GM21619 (cell line): ENCODE results near the gene SCRG1.

ENCODE experiments used
- ATAC-seq: cut with Tn5 transposase; IDR thresholded peaks from one replicate; pipeline ENCODE4 v1.9.1; 2021; ENCODE audit not compliant: unreplicated experiment

Gene SCRG1

GRCh38 chr4:173411106-173411693, 12.3 kb upstream of the SCRG1 start:
- no peak for ATAC-seq

DNA sequence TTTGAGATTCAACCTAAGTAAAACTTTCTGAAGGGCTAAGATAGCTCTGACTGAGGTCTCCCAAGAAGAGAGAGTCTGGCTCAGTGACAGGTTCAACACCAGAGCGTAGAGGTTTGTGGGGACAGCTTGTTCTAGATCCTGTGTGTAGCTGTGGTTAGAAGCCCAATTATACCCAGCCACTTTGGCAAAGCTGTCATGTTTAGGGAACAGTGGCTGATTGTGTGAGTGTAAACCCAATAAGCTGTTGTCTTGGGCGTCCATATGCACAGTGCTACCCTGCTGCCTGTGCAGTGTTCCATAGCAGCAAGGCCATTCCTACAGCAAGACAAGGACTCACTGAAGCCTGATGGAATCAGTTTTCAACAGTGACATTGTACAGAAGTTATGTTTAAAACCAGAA, 11.2 kb upstream of the SCRG1 start:
- no peak for ATAC-seq

DNA sequence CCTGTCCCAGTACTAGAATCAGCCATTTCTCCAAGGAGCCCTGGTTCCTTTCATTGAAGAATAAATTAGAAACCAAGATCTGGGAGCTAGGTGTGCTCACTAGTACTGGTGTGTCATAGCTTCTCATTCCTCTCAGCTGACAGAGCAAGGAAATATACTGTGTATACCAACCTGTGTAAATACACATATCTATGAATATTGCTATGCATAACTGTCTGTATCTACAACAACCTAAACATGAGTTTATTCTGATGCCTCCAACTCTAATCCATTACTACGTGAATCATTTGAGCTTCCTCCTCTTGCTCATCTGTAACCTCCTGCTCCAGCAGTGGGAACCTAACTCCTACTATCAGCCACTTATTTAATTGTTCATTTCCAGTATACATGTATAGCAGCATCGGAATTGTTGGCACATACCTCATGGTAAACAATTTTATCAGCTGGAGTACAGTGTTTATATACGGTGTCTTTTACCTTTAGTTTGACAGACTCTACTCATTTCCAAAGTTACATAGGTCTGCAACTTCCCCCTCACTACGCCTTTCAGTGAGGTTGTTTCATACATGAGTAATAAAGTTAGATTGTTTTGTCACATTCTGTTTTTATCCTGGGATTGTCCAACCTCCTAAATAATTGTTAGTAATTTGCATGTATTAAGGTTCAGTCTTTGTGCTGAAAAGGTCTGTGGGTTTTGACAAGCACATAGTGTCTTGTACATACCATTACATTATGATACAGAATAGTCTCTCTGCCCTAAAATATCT, 7.1 kb upstream of the SCRG1 start:
- peak; percentile 59 for ATAC-seq

- ATAC-seq = no peak
These were observed 5.5 kb upstream of the SCRG1 start for GRCh38 chr4:173404296-173404865.

DNA sequence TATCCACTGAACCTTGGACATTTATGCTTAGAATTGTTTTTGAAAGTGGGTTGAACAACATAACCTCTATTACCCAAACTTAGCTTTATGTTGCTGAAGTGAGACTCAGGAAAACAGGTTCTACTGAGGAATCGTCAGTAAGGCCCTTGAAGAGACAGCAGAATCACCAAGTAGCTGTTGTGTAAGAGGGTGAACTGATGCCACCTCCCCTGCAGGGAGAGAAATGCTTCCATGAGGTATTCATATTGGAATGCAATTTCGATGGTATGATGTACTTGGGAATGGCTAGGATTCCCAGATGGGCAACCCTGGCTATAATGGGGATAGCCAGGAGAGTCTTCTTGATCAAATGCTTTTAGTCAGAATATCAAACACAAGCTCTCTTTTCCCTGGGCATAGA, 4.1 kb upstream of the SCRG1 start:
- ATAC-seq = no peak

GRCh38 chr4:173401063-173401462, 2.1 kb upstream of the SCRG1 start:
- ATAC-seq = no peak

DNA sequence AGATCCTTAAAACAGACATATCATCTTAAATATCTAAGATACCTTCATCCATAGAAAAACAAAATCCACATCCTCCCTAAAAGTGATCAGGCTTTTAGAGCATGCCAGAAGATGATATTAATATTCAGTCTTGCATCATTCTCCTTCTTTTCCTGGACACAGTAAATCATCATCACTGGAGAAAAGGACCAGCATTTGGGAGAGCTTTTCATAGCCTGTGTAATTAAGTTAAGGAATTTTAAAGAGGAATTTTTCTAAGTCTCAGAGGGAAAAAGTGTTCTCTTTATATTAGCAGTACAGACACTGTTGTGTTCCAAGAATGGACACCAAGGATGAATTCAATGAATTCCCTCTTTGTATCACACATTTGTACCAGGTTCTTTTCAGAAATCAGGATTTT, 696 bp downstream of the SCRG1 start:
- no peak for ATAC-seq

DNA sequence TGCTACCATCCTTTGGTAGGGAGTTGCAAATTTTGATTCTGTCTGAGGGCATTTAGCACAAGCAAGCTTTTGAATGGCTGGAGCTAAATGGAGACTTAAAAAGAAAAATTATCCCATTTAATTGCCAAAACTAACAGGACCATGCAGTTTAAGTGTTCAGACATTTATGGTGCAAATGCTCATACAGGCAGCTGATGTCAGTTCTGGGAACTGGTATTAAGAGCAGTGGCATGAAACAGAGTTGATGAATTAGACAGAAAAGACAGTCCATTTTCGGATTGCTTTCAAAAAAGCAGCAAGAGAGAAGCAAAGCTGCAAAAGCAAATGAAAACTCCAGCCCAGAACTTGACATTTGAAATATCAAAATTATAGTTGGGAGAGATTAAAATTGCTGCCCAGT, 1.3 kb downstream of the SCRG1 start:
- ATAC-seq = no peak

DNA sequence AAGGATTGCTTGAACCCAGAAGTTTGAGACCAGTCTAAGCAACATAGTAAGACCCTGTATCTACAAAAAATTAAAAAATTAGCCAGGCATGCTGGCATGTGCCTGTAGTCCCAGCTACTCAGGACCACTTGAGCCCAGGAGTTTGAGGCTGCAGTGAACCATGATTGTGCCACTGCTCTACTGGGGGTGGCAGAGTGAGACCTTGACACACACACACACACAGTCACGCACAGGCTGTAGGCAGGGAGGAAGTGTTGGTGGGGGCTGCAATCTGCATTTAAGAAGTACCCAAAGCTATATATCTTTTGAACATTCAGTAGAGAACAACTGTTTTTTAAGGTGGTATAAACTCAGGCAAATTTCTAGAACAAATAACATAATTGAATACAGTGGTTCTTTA, 7.2 kb downstream of the SCRG1 start:
- ATAC-seq = no peak

DNA sequence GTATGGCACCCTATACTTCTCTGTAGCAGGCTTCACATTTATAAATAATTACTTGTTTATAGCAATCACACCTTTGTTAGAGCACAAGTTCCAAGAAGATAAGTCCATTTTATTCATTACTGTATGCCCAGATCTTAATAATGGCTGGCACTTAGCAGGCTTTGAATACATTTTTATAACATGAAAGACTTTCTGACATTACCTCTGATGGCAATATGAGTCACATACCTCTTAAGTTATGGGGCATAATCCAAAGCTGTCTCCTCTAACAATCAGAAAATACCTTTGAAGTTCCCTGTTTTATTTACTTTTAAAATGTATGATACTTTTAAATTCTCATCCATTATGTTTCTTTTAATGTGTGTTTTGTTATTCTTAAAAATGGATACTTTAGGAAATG, 12.2 kb downstream of the SCRG1 start:
- no peak for ATAC-seq

GRCh38 chr4:173382349-173382748, 16.6 kb downstream of the SCRG1 start:
- no peak for ATAC-seq

- no peak for ATAC-seq
These were observed 17.3 kb downstream of the SCRG1 start for GRCh38 chr4:173381610-173382009.

DNA sequence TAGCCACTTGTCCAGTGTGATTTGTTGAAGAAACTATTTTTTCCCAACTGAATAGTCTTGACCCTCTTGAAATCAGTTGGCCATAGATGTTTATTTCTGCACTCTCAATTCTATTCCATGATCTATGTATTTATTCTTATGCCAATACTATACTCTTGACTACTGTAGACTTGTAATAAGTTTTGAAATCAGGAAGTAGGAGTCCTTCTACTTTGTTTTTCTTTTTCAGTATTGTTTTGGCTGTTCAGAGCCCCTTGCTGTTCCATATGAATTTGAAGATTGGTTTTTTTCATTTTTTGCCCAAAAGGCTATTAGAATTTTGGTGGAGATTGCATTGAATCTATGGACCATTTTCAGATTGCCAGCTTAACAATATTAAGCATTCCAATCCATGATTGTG, 17.9 kb downstream of the SCRG1 start:
- no peak for ATAC-seq

GRCh38 chr4:173379929-173380328, 19.0 kb downstream of the SCRG1 start:
- no peak for ATAC-seq

- ATAC-seq = no peak
These were observed 24.3 kb downstream of the SCRG1 start for GRCh38 chr4:173374588-173374987.

GRCh38 chr4:173371292-173372192, 27.4 kb downstream of the SCRG1 start:
- ATAC-seq = peak; percentile 15

DNA sequence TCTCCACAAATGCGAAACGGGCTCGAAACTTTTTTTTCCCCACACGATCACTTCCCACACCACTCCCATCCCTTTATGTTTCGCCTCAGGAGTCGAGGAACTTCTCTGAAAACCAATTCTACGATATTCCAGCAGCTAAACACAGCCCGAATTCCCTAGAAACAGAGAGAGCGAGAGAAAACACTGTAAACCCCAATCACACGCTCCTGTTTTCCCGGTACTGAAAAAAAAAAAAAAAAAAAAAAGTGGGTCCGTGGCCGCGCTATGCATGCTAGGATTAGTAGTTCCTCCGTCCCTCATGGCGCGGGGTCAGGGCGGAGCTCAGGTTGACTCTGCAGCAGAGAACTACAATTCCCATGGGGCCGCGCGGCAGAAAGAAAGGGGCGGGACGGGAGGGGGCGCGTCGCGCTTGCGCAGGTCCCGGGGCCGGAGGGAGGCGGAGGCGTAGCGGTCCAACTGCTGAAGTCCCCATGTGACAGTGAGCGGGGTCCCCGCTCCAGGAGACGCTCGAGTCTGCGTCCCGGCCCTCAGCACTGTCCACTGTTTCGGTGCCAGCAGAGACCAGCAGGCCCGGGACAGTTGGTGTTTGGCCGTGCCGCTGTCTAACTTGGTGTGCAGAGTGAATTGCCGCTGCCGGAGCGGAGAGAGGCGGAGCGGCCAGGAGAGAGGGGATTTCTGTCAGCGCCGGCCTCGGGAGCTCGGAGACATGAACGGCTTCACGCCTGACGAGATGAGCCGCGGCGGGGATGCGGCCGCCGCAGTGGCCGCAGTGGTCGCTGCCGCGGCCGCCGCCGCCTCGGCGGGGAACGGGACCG, 28.2 kb downstream of the SCRG1 start, which contains the start of gene SAP30:
Gene SAP30 (plus strand): TSS at position 478 of the 815 bp plus-strand sequence. CDS start 229 bp downstream, at position 707.
- ATAC-seq = peak; percentile 63

GRCh38 chr4:173370130-173370476, 28.8 kb downstream of the SCRG1 start:
- ATAC-seq = peak; percentile 2

- no peak for ATAC-seq
These were observed 31.0 kb downstream of the SCRG1 start for GRCh38 chr4:173367946-173368345.

GRCh38 chr4:173367285-173367684, 31.6 kb downstream of the SCRG1 start:
- ATAC-seq = peak; percentile 17
